Epidermal melanocyte (primary cell): ENCODE data around the gene PRDM16.

Experiments
- DNase-seq: peaks from one replicate; pipeline ENCODE4 v3.0.0; 2011; ENCODE audit warnings: low spot score; ENCODE audit not compliant: insufficient read length

The PRDM16 gene

GRCh38 chr1:3053986-3054385 lies 15.0 kb upstream of the PRDM16 start:
- DNase-seq, result no peak

GRCh38 chr1:3054474-3054873 lies 14.5 kb upstream of the PRDM16 start:
- DNase-seq, result no peak

- DNase-seq, result no peak
Measured at GRCh38 chr1:3055051-3055450, 14.0 kb upstream of the PRDM16 start.

- no peak for DNase-seq
Measured at GRCh38 chr1:3056641-3057040, 12.4 kb upstream of the PRDM16 start.

GRCh38 chr1:3058263-3059030 lies 10.6 kb upstream of the PRDM16 start:
- no peak for DNase-seq

GRCh38 chr1:3060127-3060526 lies 8.9 kb upstream of the PRDM16 start:
- no peak for DNase-seq

- DNase-seq, result no peak
Measured at GRCh38 chr1:3060601-3061551, 8.1 kb upstream of the PRDM16 start.

GRCh38 chr1:3061566-3061965 lies 7.4 kb upstream of the PRDM16 start:
- DNase-seq, result no peak

- no peak for DNase-seq
Measured at GRCh38 chr1:3061981-3062615, 6.9 kb upstream of the PRDM16 start.

- no peak for DNase-seq
Measured at GRCh38 chr1:3062616-3063378, 6.2 kb upstream of the PRDM16 start.

- DNase-seq, result no peak
Measured at GRCh38 chr1:3063379-3064295, 5.4 kb upstream of the PRDM16 start.

- no peak for DNase-seq
Measured at GRCh38 chr1:3064296-3064850, 4.6 kb upstream of the PRDM16 start.

- no peak for DNase-seq
Measured at GRCh38 chr1:3064901-3065300, 4.1 kb upstream of the PRDM16 start.

- DNase-seq, result no peak
Measured at GRCh38 chr1:3065396-3065795, 3.6 kb upstream of the PRDM16 start.

- DNase-seq, result no peak
Measured at GRCh38 chr1:3065797-3066196, 3.2 kb upstream of the PRDM16 start.

GRCh38 chr1:3066250-3066711 lies 2.7 kb upstream of the PRDM16 start:
- DNase-seq, result no peak

GRCh38 chr1:3066826-3067225 lies 2.2 kb upstream of the PRDM16 start:
- DNase-seq, result no peak

GRCh38 chr1:3067301-3067670 lies 1.7 kb upstream of the PRDM16 start:
- DNase-seq, result no peak

GRCh38 chr1:3067671-3068563 lies 1.1 kb upstream of the PRDM16 start:
- no peak for DNase-seq
